A673 (cell line): ENCODE data around the gene MAPK8. TPM values are rescaled to one million over a fixed set of nuclear protein-coding genes. Genes with fewer than 3 reads are reported as not detected.

Source experiments
- BruUV-seq: library from RNA; stranded (reverse); fragments of 400-500 nt; replicated peaks from 2 replicates; lab custom pipeline; 2021; lab: Mats Ljungman, UMichigan
- CTCF ChIA-PET: fragments of 300-600 bp; sonication (Branson Sonifier 250); formaldehyde crosslinking; loops from one replicate; lab custom pipeline; 2022; ENCODE audit warnings: antibody characterized with exemption; lab: Charles Lee
- POLR2A ChIA-PET: fragments of 300-600 bp; sonication (Branson Sonifier 250); formaldehyde crosslinking; loops from one replicate; lab custom pipeline; 2022; ENCODE audit warnings: antibody characterized with exemption; ENCODE audit not compliant: low non-redundant PET; lab: Charles Lee
- DNase-seq: peaks from one replicate; pipeline ENCODE4 v3.0.0-alpha.2; 2015; ENCODE audit warnings: low spot score
- H3K27ac ChIP-seq: fragments of 200-600 bp; sonication (generic); 2 replicates; pipeline ENCODE4 v1.5.1; 2016; ENCODE audit warnings: mixed run types, low read depth, mild to moderate bottlenecking, mixed read lengths, antibody characterized with exemption, low read length; ENCODE audit not compliant: poor library complexity, severe bottlenecking
- H3K27me3 ChIP-seq: fragments of 200-600 bp; sonication (generic); replicated peaks from 2 replicates; pipeline ENCODE4 v1.6.1; 2017; ENCODE audit warnings: mixed run types, low read depth, mild to moderate bottlenecking, mixed read lengths, antibody characterized with exemption, low read length; ENCODE audit not compliant: insufficient read depth, poor library complexity
- H3K36me3 ChIP-seq: fragments of 200-600 bp; sonication (generic); 2 replicates; pipeline ENCODE4 v1.6.1; 2016; ENCODE audit warnings: mixed run types, mild to moderate bottlenecking, mixed read lengths, antibody characterized with exemption, low read length; ENCODE audit not compliant: insufficient read depth, poor library complexity, severe bottlenecking
- H3K4me1 ChIP-seq: fragments of 200-600 bp; sonication (generic); 2 replicates; pipeline ENCODE4 v1.6.1; 2017; ENCODE audit warnings: mixed run types, mild to moderate bottlenecking, mixed read lengths, antibody characterized with exemption, low read length; ENCODE audit not compliant: insufficient read depth, poor library complexity, severe bottlenecking
- H3K4me3 ChIP-seq: fragments of 200-600 bp; sonication (generic); 2 replicates; pipeline ENCODE4 v1.5.1; 2016; ENCODE audit warnings: low read depth, mixed run types, mild to moderate bottlenecking, mixed read lengths, low read length; ENCODE audit not compliant: poor library complexity, severe bottlenecking
- H3K9me3 ChIP-seq: fragments of 200-600 bp; sonication (generic); 2 replicates; pipeline ENCODE4 v1.6.1; 2016; ENCODE audit warnings: mixed run types, low read depth, mild to moderate bottlenecking, mixed read lengths, antibody characterized with exemption, low read length; ENCODE audit not compliant: poor library complexity, severe bottlenecking
- CTCF ChIP-seq: fragments of 300-800, 200-600 bp; sonication (generic); conservative IDR thresholded peaks from 2 replicates; pipeline ENCODE4 v1.5.1; 2017; ENCODE audit warnings: low read depth, mild to moderate bottlenecking, antibody characterized with exemption, low read length, moderate library complexity, mixed read lengths
- EZH2 ChIP-seq: fragments of 200-600 bp; sonication (generic); IDR thresholded peaks from 2 replicates; pipeline ENCODE4 v1.6.1; 2017; ENCODE audit warnings: borderline replicate concordance, low read depth, mild to moderate bottlenecking, mixed read lengths, antibody characterized with exemption, low read length; ENCODE audit not compliant: poor library complexity, severe bottlenecking
- intact Hi-C: fragments of 100-400 bp; cut with micrococcal nuclease; formaldehyde crosslinking; loops from one replicate; pipeline ENCODE4 v1.10.0; 2022; ENCODE audit not compliant: unreplicated experiment
- total RNA-seq: library from RNA; stranded (reverse); gene quantifications from 2 replicates; pipeline ENCODE4 v1.2.3, GENCODE V29; 2021

MAPK8 gene
- total RNA-seq, 1 experiment from 2014 or later, result 52.0 TPM

- POLR2A ChIA-PET, result no interaction called here
Measured at GRCh38 chr10:48453451-48454301, 147.2 kb downstream of the MAPK8 start.

GRCh38 chr10:48454302-48455054 lies 148.0 kb downstream of the MAPK8 start:
- no TSS peak for BruUV-seq
- ChIA-PET POLR2A (no interaction called here), CTCF (no interaction called here)
- no peaks in the 10 kb centered on the region for H3K9me3 ChIP-seq
- no peaks in the 10 kb centered on the region for H3K27me3 ChIP-seq
- H3K4me1 ChIP-seq, result no peaks in the 10 kb centered on the region
- no peak for DNase-seq
- H3K36me3 ChIP-seq, result no peaks in the 10 kb centered on the region
- TF ChIP-seq EZH2, result no peak
- TF ChIP-seq CTCF, result no peak
- intact Hi-C loops, result no loop called here
- no peak overlapping the region for H3K27ac ChIP-seq
- no peak overlapping the region for H3K4me3 ChIP-seq

More at GRCh38 chr10:48453451-48454301, 147.2 kb downstream of the MAPK8 start:
- no TSS peak for BruUV-seq
- no peak overlapping the region for H3K4me3 ChIP-seq
- intact Hi-C loops, result no loop called here
- no peak for DNase-seq
- no peaks in the 10 kb centered on the region for H3K4me1 ChIP-seq
- H3K27ac ChIP-seq, result no peak overlapping the region
- no peaks in the 10 kb centered on the region for H3K27me3 ChIP-seq
- TF ChIP-seq EZH2 (no peak), CTCF (no peak)
- CTCF ChIA-PET, result no interaction called here
- no peaks in the 10 kb centered on the region for H3K36me3 ChIP-seq
- H3K9me3 ChIP-seq, result no peaks in the 10 kb centered on the region

- intact Hi-C loops, result no loop called here
- CTCF ChIA-PET, result no interaction called here
- no peak for DNase-seq
Measured at GRCh38 chr10:48455055-48455391, 148.5 kb downstream of the MAPK8 start.

More at GRCh38 chr10:48455055-48455391, 148.5 kb downstream of the MAPK8 start:
- no TSS peak for BruUV-seq
- Histone ChIP-seq H3K4me1 (no peaks in the 10 kb centered on the region), H3K9me3 (no peaks in the 10 kb centered on the region), H3K36me3 (no peaks in the 10 kb centered on the region), H3K27me3 (no peaks in the 10 kb centered on the region), H3K27ac (no peak overlapping the region), H3K4me3 (no peak overlapping the region)
- TF ChIP-seq CTCF, result no peak
- TF ChIP-seq EZH2, result no peak
- POLR2A ChIA-PET, result no interaction called here
